GM13976 (cell line): Measurements from ENCODE around the gene GPS1.

Source experiments
- DNase-seq: peaks from one replicate; pipeline ENCODE4 v3.0.0; 2012; ENCODE audit warnings: low spot score
- in situ Hi-C: fragments of 300-500 bp; cut with MboI; formaldehyde crosslinking; loops from one replicate; pipeline ENCODE4 v1.12.0; 2022; ENCODE audit warnings: low sequenced_read_pairs, mixed read lengths, inconsistent platforms; ENCODE audit not compliant: unreplicated experiment
- TF ChIP-seq, protein P1 (sequence below): IDR thresholded peaks from 2 replicates; pipeline ENCODE4 v1.5.1; 2012; ENCODE audit warnings: borderline replicate concordance, mild to moderate bottlenecking; ENCODE audit not compliant: insufficient read depth; ENCODE audit errors: extremely low read depth, missing control alignments, control extremely low read depth

Gene GPS1

DNA sequence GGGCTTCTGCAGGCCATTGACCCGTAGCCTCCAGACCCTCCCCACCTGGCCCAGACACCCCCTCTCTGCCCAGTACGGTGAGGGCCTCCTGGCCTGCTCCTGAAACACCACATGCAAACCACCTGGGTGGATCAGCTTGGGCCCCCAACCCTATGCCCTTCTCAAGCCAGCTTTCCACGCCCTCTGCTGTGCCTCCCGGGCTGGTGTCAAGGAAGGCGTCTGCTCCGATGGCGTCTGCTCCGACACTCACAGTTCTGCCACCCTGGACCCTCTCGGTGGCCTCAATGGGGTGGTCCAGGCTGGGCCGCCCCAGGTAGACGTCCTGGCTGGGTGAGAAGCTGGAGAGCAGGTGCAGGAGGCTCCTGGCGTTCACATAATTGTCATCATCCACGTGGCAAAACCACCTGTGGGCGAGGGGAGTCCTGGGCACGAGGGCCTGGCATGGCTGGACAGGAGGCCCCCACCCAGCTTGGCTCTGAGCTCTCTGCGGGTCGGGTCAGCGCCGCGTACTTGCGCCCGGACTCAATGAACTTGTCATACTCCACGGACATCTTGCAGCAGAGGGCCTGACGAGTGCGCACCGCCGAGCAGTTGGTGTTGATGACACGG, 1.4 kb upstream of the GPS1 start:
- no peak for DNase-seq
- TF ChIP-seq, protein P1, sequence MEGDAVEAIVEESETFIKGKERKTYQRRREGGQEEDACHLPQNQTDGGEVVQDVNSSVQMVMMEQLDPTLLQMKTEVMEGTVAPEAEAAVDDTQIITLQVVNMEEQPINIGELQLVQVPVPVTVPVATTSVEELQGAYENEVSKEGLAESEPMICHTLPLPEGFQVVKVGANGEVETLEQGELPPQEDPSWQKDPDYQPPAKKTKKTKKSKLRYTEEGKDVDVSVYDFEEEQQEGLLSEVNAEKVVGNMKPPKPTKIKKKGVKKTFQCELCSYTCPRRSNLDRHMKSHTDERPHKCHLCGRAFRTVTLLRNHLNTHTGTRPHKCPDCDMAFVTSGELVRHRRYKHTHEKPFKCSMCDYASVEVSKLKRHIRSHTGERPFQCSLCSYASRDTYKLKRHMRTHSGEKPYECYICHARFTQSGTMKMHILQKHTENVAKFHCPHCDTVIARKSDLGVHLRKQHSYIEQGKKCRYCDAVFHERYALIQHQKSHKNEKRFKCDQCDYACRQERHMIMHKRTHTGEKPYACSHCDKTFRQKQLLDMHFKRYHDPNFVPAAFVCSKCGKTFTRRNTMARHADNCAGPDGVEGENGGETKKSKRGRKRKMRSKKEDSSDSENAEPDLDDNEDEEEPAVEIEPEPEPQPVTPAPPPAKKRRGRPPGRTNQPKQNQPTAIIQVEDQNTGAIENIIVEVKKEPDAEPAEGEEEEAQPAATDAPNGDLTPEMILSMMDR: no peak
- in situ Hi-C loops: no loop called here

DNA sequence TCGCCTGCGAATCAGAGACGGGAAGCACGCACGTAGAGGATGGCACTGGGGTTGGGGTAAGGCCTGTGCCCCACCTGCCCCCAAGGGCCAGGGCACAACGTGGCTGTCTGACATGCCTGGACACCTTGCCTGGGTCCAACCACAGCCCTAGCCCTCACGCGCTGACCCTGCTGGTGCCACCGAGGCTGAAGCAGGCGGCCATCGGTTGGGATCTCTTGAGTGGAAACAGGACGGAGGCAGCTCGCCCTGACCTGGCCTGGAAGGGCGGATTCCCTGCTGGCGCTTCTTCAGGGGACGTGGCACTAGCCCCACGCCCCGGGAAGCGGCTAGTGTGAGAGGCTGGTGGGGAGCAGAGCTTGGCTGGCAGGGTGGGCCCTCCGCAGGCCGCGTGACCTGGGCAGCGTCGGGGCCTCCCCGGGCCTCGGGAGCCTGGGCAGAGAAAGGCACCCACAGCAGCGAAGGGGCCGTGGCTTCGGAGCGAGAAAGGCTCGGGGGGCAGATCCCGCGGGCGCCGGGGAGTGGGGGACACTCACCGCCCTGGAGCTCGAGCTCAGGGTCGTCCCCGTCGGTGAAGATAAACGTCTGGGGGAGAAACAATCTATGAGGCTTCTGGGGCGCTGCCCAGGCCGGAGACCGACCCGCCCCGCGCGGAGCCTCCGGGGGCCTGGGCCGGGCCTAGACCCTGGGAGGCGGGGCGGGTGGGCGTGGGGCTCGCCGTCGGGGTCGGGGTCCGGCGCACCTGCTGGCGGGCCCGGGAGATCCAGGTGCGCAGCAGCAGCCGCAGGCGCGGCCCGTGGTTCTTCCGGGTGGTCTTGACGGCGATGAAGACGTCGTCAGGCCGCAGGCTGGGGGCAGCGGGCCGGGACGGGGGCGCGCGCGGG, 697 bp upstream of the GPS1 start:
- in situ Hi-C loops: no loop called here
- no peak for DNase-seq
- TF ChIP-seq, protein P1: no peak

DNA sequence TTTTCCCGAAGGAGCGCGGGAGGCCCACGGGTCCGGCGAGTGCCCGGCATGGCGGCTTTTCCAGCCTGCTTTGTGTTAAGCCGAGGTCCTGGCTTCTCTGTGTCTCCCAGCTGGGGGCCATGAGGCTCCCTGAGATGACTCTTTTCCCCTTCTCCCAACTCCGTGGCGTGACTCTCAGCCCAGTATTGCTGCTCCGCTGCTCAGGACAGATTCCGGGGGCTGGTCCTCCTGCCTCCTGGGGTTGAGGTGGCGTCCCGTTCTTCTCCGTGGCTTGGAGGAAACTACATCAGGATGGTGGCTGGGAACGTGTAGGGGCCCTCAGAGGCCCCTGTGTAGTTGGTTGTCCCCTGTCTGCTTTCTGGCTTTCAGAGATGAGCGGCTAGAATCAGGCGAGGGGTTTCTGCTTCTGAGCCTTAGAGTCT, 951 bp downstream of the GPS1 start:
- TF ChIP-seq, protein P1: no peak
- DNase-seq: no peak
- in situ Hi-C loops: no loop called here

DNA sequence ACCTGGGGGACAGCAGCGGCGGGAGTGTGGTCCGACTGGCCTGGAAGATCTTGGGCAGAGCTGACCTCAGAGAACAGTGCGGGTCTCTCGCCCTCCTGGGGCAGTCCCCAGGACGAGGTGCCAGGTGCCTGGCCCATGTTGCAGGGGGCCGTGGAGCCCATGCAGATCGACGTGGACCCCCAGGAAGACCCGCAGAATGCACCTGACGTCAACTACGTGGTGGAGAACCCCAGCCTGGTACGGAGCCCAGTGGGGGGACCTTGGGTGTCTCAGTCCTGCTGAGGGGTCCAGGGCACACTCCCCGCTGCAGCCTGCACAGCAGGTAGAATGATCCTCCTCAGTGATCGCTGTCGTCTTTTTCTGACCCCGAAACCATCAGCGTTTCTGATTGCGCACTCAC, 1.4 kb downstream of the GPS1 start:
- in situ Hi-C loops: no loop called here
- TF ChIP-seq, protein P1: no peak

DNA sequence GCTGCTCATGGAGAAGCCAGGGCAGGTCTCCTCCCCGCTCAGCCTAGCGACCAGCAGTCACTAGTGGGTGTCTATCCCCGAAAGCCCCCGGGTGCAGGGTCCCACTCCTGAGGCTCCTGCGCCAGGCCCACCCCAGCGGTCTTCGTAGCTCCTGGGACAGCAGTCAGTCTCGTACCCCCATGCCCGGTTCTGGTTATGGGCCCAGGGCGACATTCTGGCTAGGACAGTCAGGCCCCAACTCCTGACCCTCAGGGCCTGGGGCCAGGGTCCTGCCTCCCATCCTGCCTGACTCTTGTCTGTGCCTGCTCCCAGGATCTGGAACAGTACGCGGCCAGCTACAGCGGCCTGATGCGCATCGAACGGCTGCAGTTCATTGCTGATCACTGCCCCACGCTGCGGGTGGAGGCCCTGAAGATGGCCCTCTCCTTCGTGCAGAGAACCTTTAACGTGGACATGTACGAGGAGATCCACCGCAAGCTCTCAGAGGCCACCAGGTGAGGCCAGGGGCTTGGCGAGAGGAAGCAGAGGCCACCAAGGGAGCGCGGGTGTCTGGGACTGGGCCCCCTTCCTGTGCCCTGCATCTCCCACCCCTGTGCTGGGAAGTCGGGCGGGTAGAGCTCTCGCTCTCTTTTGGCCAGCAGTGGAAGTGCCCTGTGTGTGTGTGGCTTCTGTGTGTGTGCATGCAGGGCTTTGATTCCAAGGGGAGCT, 2.0 kb downstream of the GPS1 start:
- TF ChIP-seq, protein P1: no peak
- in situ Hi-C loops: no loop called here
- no peak for DNase-seq

More for the DNA sequence above, 1.4 kb downstream of the GPS1 start:
- no peak for DNase-seq

DNA sequence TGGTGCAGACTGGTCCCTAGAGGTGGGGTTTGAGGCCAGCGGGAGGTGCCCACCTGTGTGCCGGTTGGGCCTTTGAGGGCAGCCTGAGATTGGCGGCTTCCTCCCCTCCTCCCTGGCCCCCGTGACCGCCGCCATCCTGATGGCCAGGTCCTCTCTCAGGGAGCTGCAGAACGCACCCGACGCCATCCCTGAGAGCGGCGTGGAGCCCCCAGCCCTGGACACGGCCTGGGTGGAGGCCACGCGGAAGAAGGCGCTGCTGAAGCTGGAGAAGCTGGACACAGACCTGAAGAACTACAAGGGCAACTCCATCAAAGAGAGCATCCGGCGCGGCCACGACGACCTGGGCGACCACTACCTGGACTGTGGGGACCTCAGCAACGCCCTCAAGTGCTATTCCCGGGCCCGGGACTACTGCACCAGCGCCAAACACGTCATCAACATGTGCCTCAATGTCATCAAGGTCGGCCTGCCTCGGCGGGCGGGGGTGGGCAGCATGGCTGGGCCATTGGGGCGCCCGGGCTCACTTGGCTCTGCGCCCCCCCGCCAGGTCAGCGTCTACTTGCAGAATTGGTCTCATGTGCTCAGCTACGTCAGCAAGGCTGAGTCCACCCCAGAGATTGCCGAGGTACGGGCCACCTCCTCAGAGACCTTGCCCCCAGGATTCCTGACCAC, 2.8 kb downstream of the GPS1 start:
- in situ Hi-C loops: no loop called here
- TF ChIP-seq, protein P1: no peak
- no peak for DNase-seq
